Stomach (tissue), 4 donors: ENCODE measurements around the gene TCERG1.

Experiments
- CTCF ChIP-seq, 7 experiments: fragments of 450-650 bp in 4 of 7; fragments of 200-600 bp in 3 of 7; sonication (generic) in 3 of 7; IDR thresholded peaks; one replicate each; pipeline ENCODE4 v1.5.1; 2016 to 2019; ENCODE audit warnings: antibody characterized with exemption in 7 of 7, control low read depth in 2 of 7, mild to moderate bottlenecking in 1 of 7
- EP300 ChIP-seq: sonication (generic); formaldehyde crosslinking; IDR thresholded peaks from one replicate; pipeline ENCODE4 v1.6.1; 2017; ENCODE audit warnings: antibody characterized with exemption
- POLR2A ChIP-seq, 4 donors: fragments of 450-650 bp; IDR thresholded peaks; one replicate each; pipeline ENCODE4 v1.6.1; 2016; ENCODE audit warnings: antibody characterized with exemption in 4 of 4, control low read depth in 2 of 4, mild to moderate bottlenecking in 1 of 4, moderate library complexity in 1 of 4
- POLR2AphosphoS5 ChIP-seq, 3 donors: sonication (generic); formaldehyde crosslinking; IDR thresholded peaks; one replicate each; pipeline ENCODE4 v1.6.1; 2016; ENCODE audit warnings: antibody characterized with exemption in 3 of 3

- TF ChIP-seq CTCF (IDR thresholded peaks at IDR 0.05) = no peak
- no peak for TF ChIP-seq POLR2A (IDR thresholded peaks at IDR 0.05)
- no peak for TF ChIP-seq POLR2AphosphoS5 (IDR thresholded peaks at IDR 0.05)
- no peak for TF ChIP-seq EP300
Observed at GRCh38 chr5:146458894-146459293, 11.8 kb downstream of the TCERG1 start.
